Measurements from ENCODE around the gene MORC1. TPM values are rescaled to one million over a fixed set of nuclear protein-coding genes. Genes with fewer than 3 reads are reported as not detected.
"Not testable (repeated sequence)": the region's sequence is repeated elsewhere in the genome, so short reads cannot be mapped to it uniquely, and the experiment has no call there.

Gene MORC1
- total RNA-seq, 1 experiment from 2014 or later = 0.10 TPM

DNA sequence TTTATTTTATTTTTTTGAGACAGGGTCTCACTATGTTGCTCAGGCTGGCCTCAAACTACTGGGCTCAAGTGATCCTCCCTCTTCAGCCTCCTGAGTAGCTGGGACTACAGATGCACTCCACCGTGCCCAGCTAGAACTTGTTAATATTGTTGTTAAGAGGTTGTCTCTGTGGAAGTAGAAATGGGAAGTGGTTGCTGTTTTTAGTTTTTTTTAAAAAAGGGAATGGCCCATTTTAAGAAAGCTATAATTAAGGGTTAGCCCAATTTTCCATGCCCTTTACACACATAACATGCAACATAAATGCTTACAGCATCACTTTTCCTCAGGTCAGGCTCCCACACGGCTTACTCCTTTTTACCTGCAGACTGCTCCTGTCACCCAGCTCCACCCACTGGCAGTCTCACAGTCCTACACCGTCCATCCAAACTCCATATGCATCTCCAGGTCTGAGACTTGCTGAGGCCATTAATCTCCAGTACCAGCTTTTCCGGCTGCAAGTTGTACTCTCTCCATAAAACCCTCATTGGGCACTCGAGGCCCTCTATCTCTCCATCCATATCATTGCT is 19.8 kb downstream of the MORC1 start:
- peak; percentile 14 for DNase-seq (ENCODE audit: low spot score)

DNA sequence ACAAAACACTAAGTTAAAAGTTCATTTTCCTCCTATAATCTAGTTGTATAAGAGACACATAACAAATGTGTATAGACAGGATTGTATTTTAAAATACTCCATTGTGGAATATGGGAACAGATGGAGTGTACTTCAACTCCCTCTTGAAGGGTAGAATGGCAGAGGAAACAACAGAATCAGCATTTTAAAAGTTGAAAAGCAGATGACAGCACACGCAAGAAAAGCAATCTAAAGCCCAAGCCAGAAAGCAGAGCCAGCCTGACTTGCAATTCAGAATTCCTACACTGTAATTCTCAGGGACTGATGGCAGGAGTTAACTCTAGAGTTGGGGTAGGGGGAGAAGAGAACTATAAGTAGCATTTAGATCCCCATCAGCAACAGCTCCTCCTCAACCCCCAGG is 22.8 kb downstream of the MORC1 start:
- no peak for DNase-seq (ENCODE audit: low spot score)

DNA sequence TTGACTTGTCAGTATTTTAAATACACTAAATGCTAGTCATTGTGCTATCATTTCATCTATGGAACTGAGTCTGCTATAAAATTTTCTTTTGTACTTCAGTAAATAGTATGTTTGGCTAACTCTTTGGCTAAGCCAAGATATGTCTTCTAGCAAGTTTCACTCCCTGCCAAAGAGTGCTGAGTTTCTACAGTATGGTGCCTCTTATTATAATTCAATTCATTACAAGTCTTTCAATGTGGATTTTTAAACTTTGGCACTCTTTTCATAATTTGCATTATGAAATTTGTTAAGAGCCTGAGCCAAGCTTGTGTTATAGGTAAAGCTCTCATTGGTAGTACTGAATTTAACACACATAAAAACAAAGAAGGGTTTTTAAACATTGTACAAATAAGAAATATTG is 24.4 kb downstream of the MORC1 start:
- DNase-seq (ENCODE audit: low spot score) = no peak

DNA sequence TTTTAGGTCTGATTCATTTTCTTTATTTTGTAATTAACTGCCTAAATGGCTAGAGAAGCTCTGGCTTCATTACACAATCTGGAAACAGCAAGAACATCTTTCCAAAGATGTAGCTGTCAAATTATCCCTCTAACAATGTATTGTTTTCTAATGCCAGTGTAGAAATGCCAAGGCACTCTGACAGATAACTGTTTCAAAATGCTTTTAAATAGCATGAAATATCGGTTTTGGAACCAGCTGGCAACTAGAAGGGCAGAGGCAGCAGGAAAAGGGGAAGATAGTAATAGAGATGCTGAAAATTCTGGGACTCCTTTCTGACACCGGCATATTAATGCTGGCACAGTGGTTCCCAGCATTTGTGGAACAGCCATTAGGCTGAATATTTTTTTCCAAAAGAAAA is 26.1 kb downstream of the MORC1 start:
- DNase-seq (ENCODE audit: low spot score) = no peak

DNA sequence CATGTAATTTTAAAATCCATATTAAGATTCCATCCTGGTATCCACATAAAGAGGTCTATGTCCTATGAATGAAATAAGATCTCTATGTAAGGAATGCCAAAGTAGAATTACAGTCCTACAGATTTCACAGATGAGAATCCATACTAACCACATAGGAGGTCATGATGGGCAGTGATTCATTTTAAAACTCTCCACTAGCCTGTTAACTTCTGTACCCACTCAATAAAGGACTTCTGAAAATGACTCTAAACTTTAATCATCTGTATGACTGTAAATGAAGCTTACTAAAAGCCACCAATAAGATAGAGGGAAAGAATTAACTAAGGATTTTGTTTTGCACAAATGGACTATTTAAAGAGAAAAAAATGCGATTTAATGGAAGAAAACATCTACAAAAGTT is 28.7 kb downstream of the MORC1 start:
- no peak for DNase-seq (ENCODE audit: low spot score)

DNA sequence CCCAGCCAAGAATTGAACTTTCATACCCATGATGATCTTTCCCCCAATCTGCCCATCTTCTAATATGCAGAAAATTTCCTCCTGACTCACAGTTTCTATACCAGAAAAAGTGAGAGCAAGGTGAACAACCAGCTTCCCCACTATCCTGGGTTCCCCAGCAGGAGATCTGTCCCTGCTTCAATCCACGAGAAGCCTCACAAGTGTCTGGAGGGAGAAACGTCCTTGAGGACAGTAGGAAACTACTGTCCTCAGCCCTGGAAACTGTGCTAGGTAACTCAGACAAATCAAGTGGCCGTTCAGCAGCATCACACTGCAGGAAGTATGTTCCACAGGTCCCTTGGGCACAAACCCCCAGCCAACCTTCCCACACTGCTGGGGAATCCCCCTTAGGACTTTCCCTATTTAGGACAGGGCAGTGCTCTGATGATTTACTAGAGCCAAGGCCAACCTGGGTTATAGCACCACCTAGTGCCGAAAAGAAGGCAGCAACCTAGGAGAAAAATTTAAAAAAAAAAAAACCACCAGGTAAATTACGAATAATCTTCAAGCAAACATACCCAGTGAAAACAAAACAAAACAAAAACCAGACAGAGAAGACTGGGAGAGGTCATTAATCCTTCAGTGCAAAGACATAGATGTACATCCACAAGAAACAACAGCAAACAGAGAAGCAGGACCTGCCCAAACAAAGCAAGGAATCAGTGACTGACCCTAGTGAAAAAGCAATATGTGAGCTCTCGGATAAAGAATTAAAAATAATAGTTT is 36.0 kb downstream of the MORC1 start:
- peak; percentile 47 for DNase-seq (ENCODE audit: low spot score)

DNA sequence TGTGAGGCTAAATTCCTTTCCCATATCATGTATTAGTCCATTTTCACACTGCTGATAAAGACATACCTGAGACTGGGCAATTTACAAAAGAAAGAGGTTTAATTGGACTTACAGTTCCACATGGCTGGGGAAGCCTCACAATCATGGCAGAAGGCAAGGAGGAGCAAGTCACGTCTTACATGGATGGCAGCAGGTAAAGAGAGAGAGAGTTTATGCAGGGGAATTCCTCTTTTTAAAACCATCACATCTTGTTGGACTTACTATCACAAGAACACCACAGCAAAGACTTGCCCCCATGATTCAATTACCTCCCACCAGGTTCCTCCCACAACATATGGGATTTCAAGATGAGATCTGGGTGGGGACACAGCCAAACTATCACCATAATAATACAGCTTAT is 37.8 kb downstream of the MORC1 start:
- not testable (repeated sequence) for DNase-seq (ENCODE audit: low spot score)

DNA sequence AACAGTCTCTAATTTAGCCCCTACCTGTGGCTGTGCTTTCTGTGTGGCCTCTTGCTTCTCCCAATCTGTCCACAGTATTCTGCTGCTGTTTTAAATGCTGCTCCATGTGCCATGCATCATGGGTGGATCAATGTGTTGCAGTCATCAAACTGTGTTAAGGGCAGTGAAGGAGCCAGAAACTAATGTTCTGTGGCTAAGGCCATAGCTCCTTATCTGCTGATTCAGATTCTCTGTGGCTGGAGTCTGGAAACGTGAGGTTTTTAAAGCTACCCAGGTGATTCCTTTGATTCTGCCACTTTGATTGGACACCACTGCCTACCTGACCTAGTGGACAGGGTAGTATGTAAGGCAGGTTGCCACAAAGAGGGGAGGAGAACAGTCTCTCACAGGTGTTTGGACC is 44.8 kb downstream of the MORC1 start:
- DNase-seq (ENCODE audit: low spot score) = no peak

DNA sequence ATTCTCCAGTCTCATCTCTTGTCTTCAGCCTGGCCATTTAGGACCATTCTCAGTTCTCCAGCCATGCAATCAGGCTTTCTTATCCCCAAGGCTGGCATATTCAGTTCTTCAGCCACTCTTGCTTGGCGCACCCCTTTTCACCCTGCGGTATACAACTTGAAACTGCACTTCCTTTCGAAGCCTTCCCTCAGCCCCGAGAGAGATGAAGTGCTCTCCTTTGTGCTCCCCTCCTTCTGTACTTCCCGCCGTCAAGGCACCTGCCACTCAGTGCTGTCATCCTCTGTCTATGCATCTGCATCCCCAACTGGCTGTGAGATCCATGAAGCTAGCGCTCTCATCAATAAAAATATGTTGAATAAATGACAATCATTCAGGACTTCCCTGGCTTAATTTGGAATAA is 45.7 kb downstream of the MORC1 start:
- DNase-seq (ENCODE audit: low spot score) = no peak

DNA sequence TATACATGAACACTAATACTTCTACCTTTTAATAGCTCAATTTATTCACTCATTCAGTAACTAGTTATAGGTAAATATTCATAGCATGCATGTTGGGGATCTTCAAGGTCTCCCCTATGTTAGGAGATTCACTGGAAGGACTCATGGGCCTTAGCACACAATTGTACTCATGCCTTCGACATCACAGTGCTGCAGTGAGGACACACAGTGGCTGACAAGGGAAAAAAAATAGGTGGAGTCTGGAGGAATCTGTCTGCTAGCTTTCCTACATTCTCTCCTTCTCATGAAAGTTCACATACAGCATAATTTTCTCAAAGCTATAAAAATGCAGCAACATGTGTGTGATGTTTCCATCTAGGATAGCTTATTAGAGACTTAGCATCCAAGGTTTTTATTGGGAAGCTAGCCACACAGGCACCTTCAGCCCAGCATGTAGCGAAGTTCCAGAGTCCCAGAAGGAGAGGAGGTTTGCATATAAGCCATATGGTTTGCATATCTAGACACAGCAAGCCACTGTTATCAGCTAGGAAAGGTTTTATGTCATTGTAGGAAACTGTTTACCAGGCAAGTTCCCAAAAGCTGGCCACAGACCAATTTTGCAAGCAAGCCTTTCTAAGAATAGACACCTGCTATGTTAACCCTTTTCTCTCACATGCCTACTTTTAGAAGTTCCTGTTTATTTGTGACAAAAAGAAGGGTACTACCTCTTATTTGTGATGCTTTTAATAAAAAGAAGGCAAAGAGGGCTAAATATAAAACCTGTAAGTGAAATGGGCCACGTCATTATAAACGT is 46.4 kb downstream of the MORC1 start:
- no peak for DNase-seq (ENCODE audit: low spot score)

DNA sequence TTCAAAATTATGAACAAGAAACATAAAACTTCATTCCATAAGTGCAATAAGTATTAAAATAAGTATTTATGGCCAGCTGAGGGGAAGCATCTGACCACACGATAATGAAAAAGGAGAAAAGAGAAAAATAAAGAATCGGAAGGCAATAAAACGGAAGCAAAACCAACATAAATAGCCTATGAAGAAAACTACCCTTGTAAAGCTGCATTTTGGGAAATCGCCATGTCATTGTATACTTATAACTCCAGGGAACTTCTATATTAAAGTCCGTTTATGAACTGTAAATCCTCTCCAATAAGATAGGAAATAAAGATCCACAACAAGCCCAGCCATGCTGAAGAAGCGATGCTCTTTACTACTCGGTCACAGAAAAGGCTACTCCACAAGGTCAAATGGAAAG is 47.7 kb downstream of the MORC1 start:
- no peak for DNase-seq (ENCODE audit: low spot score)

DNA sequence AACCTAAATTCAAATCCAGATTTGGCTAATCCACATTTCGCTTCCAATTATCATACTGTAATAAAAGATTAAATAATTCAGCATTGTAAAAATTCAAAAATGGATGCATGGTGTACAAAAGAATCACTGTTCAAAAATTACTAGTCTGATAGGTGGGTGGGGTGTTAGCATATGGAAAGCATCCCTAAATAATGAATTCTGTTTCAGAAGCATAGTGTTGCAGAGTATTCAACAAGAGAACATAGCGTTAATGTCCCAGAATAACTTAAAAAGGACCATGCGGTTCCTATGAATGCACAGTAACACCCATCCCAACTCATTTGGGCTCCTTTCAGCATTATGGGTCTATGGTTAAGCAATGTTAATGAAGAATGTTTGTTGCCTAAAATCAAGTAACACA is 51.1 kb downstream of the MORC1 start:
- no peak for DNase-seq (ENCODE audit: low spot score)

DNA sequence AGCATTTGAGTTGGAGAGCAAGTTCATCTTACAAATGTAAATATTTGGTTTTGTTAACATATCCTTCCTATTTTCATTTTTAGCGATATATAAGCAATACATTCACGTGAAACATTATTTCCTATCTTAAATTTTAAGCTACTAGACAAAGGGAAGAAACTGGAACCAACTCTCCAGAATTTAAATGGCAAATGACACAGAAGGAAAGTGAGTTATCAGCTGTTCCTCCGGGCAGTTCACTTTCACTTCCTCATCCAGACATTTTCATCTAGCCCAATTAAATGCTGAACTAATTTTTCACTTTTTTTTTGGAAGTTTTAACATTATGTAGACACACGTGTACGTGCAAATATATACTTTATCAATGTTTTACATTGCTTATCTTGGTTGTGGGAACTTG is 58.7 kb downstream of the MORC1 start:
- DNase-seq (ENCODE audit: low spot score) = no peak

DNA sequence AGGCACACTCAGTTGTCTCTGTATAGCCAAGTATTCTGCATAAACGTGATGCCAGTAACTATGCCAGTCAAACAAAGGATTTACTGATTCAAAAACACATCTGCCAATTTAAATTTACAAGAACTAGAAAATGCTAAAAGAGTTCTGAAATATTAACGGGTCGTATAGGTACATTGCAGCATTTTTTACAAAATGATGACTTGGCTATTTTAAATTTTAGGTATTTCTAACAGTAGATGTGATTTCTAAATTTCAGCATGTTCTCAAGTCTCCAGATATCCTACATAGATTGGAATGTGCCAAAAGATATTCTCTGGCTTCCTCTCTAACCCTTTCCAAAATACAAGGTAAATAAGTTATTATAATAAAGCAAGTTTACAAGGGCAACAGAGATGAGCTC is 60.3 kb downstream of the MORC1 start:
- no peak for DNase-seq (ENCODE audit: low spot score)

DNA sequence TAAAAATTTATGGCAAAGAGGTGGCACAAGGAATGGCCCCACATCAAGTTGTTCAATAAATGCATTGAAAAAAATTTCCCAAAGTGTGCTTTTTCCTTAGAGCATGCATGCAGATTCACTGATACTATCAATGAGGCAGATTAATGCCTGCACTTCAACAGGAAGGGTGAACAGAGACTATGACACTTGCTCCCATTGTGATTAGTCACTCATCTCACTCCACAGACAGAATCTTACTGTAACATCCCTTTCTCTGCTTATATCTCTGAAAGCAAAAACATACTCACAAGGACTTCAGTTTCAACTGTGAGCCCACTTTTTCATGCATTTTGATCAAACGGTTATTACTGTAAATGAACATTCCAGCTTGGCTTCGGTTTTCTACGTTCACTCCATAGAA is 60.9 kb downstream of the MORC1 start:
- no peak for DNase-seq (ENCODE audit: low spot score)

DNA sequence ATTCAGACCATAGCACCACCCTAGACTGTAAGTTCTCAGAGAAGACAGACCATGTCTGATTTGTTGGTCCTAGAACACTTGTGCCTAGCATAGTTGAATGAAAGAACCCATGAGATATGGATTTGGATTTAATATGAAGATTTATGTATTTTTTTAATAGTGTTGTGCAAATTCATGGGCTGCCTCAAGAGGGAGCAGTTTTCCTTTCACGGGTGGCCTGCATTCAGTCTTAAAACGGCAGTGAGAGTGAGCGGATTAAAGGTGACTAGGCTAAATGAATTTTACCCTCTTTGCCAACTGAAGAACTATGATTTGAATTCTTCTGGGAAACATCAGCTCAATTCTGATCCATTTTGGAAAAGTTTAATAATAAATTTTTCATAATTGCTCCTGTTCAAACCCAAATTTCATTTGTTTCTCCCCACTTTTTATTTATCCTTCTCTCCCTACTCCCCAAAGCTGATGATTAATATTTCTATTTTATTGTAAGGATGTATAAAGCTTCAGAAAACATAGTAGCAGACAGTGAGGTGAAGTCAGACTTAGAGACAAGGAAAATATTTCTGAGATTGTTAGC is 67.3 kb downstream of the MORC1 start:
- DNase-seq (ENCODE audit: low spot score) = peak; percentile 21

DNA sequence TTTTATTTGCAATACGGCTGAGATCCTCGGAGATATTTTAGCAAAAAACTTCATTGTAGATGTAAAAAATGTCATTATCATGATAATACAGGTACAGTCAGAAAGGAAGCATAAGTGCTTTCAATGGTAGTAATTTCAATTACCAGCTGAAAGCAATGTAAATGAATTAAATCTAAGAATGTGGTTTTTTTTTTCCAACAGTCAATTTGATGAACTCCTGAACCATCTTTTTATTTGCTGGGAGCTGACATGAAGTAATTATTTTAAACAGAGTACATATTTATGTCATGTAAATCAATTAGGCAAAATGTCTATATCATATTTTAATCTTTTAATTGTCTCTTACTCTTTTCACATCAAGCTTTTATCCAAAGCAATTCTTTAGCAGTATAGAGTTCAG is 70.6 kb downstream of the MORC1 start:
- DNase-seq (ENCODE audit: low spot score) = no peak

DNA sequence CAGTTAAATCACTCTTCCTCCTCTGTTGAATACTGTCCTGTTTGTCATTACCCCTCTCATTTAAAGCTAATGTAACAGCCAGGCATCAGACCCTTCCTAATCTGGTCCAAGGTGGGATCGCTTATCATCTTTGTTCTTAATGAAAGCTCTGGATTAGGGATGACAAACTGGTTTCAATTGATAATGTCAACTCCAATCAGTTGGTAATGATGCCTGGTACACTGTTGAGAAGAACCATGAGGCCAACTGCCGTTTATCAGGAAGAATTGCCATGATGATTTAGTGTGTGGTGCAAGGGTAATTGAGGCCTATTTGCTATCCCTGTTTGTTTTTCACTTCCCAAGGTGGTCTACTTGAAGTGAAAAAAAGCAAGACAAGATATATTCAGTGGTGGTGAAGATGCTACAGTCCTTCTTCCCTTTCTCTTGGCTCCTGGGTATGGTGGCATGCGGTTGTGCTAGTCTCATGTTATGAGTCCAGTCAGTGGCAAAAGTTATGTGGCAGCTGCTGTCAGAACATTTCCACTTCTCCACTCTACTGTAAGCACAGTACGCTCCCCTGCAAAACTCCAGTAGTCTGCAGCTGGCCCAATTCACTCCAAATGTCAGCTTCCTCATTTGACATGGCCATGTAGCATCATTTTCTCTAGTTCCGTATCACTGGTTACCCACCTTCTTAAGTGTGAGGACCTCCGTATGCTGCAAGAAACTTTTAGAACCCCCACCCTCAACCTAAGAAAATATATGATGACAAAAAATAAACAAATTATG is 72.5 kb downstream of the MORC1 start:
- no peak for DNase-seq (ENCODE audit: low spot score)

DNA sequence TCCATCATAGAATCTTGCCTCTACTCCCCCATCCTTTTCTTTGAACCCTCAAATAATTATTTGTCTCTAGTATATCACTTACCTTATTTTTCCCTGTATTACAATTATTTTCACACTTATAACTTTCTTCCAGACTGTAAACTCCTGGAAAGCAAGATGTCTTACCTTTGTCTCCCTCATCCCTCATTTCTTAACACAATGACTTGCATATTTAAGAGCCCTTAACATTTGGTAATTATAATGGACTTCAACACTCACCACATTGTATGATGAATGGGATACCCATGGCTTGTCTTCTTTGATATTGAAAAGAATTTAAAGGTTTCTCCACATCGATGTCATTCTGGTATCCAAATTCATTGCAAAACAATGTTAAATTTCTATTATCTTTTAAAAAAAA is 82.9 kb downstream of the MORC1 start:
- DNase-seq (ENCODE audit: low spot score) = no peak

DNA sequence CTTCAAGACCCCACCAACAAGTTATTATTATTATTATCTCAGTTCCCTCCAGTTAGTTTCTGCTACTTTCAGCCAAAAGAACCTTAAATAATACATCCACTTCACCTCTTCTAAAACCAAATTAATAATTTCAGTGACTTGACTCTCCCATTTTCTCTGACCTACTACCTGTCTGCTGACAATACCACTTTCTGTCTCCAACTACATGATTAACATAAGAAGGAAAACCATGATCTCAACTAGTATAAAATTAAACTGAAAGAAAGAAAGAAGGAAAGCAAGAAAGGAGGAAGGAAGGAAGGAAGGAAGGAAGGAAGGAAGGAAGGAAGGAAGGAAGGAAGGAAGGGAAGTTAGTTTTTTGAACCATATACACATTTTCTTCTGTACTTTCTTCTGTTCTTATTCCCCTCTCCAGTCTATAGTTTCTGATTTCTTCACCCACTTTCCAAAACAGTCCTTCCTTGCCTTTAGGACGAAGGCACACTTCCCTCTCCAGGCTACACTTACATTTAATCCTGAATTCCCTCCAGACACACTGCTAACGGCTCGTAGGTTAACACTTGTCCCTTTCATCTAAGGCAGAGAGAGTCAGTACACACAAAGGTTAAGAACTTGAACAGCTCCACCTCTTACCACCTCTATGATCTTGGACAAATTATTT is 84.8 kb downstream of the MORC1 start:
- no peak for DNase-seq (ENCODE audit: low spot score)

DNA sequence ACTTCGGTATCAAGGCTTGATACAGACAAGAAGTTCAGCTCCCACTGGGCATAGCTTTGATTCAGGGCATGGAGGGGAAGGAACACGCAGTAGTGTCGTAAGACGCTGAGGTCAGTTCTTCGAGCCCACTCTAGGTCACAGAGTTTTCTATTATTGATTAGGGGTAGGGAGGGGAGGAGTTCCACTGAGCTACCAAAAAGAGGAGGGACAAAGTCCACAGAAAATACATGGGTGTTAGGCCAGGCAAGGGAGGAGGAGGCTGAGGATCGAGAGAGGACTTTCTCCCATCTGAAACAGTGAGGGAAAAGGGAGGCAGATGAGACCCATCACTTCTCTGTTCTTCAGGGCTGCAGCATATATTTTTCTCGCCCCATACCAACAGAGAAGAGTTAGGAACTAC is 89.2 kb downstream of the MORC1 start:
- DNase-seq (ENCODE audit: low spot score) = no peak

Measured in H4 (cell line).